DMS 273 treated with DMSO at 0.1 percent for 48 hours (cell line): Measurements from ENCODE around the gene CCL2.

Experiments used
- DNase-seq: peaks from one replicate; lab custom pipeline; 2025; lab: John Stamatoyannopoulos, UW

Gene CCL2

GRCh38 chr17:34241062-34241461 is 14.0 kb upstream of the CCL2 start:
- DNase-seq: no peak

GRCh38 chr17:34242587-34243363 is 12.3 kb upstream of the CCL2 start:
- no peak for DNase-seq

GRCh38 chr17:34243364-34244320 is 11.4 kb upstream of the CCL2 start:
- DNase-seq: no peak

GRCh38 chr17:34245351-34245905 is 9.7 kb upstream of the CCL2 start:
- no peak for DNase-seq

GRCh38 chr17:34246446-34246845 is 8.6 kb upstream of the CCL2 start:
- no peak for DNase-seq

- DNase-seq: no peak
Measured at GRCh38 chr17:34246881-34247280, 8.2 kb upstream of the CCL2 start.

- no peak for DNase-seq
Measured at GRCh38 chr17:34248511-34249024, 6.5 kb upstream of the CCL2 start.

GRCh38 chr17:34249061-34249460 is 6.0 kb upstream of the CCL2 start:
- no peak for DNase-seq

- DNase-seq: no peak
Measured at GRCh38 chr17:34249478-34249877, 5.6 kb upstream of the CCL2 start.

- no peak for DNase-seq
Measured at GRCh38 chr17:34251186-34251585, 3.9 kb upstream of the CCL2 start.

GRCh38 chr17:34252095-34252443 is 3.0 kb upstream of the CCL2 start:
- DNase-seq: no peak

GRCh38 chr17:34252444-34253138 is 2.5 kb upstream of the CCL2 start:
- DNase-seq: no peak

- no peak for DNase-seq
Measured at GRCh38 chr17:34253139-34253525, 2.0 kb upstream of the CCL2 start.

- DNase-seq: no peak
Measured at GRCh38 chr17:34254146-34254545, 939 bp upstream of the CCL2 start.

GRCh38 chr17:34255381-34255732 is 272 bp downstream of the CCL2 start:
- DNase-seq: no peak

- DNase-seq: no peak
Measured at GRCh38 chr17:34255841-34256240, 756 bp downstream of the CCL2 start.

GRCh38 chr17:34257299-34257985 is 2.4 kb downstream of the CCL2 start:
- no peak for DNase-seq

GRCh38 chr17:34257986-34258326 is 2.9 kb downstream of the CCL2 start:
- no peak for DNase-seq

GRCh38 chr17:34259146-34259545 is 4.1 kb downstream of the CCL2 start:
- no peak for DNase-seq

- no peak for DNase-seq
Measured at GRCh38 chr17:34260861-34261260, 5.8 kb downstream of the CCL2 start.

GRCh38 chr17:34261568-34262337 is 6.7 kb downstream of the CCL2 start:
- no peak for DNase-seq
